Motor neuron (in vitro differentiated cells): ENCODE measurements around the gene ST8SIA6. TPM values are rescaled to one million over a fixed set of nuclear protein-coding genes. Genes with fewer than 3 reads are reported as not detected.

Source experiments
- ATAC-seq, 8 experiments: fragments of 200-7000 bp; cut with Tn5 transposase; replicated peaks in 6 of 8; 2 replicates each; pipeline ENCODE4 v1.8.0; 2021; ENCODE audit warnings: mild to moderate bottlenecking in 8 of 8, moderate library complexity in 8 of 8
- H3K27ac ChIP-seq, 2 donors: fragments of 250-450 bp; sonication (Bioruptor Pico); 2 replicates each; pipeline ENCODE4 v1.9.0; 2021; ENCODE audit warnings: antibody characterized with exemption in 2 of 2, mild to moderate bottlenecking in 2 of 2, moderate library complexity in 1 of 2
- H3K4me1 ChIP-seq, 2 donors: fragments of 250-450 bp; sonication (Bioruptor Pico); replicated peaks in 1 of 2; 2 replicates each; pipeline ENCODE4 v1.6.1; 2021; ENCODE audit warnings: antibody characterized with exemption in 2 of 2, mild to moderate bottlenecking in 2 of 2, moderate library complexity in 1 of 2
- H3K4me3 ChIP-seq, 5 donors: fragments of 250-450 bp; sonication (Bioruptor Pico); 2 replicates each; pipeline ENCODE4 v1.9.0; 2021; ENCODE audit warnings: antibody characterized with exemption in 5 of 5, mild to moderate bottlenecking in 5 of 5, moderate library complexity in 4 of 5
- WGBS, 10 experiments: fragments of 450-650 bp; shearing (Covaris generic); methylation state at CpG; one replicate each; pipeline ENCODE4 v1.0.0; 2022; 5-methylcytosine and 5-hydroxymethylcytosine counted together
- in situ Hi-C, 9 experiments: fragments of 400-800 bp; cut with MboI; loops; one replicate each; pipeline ENCODE4 v1.15.0; 2021; ENCODE audit warnings: low sequenced_read_pairs in 9 of 9, low pct_unique_long_range_greater_than_20kb in 2 of 9; ENCODE audit not compliant: unreplicated experiment in 9 of 9
- total RNA-seq, 8 experiments: library from RNA; unstranded; fragments of 300-600 nt; gene quantifications; 2 replicates each; pipeline versions ENCODE4 v1.2.3 to v1.2.4, GENCODE V29; 2022

The ST8SIA6 gene
- total RNA-seq, 8 experiments from 2014 or later = 0.14 to 4.5 (median 0.24) TPM; not detected in 1

DNA sequence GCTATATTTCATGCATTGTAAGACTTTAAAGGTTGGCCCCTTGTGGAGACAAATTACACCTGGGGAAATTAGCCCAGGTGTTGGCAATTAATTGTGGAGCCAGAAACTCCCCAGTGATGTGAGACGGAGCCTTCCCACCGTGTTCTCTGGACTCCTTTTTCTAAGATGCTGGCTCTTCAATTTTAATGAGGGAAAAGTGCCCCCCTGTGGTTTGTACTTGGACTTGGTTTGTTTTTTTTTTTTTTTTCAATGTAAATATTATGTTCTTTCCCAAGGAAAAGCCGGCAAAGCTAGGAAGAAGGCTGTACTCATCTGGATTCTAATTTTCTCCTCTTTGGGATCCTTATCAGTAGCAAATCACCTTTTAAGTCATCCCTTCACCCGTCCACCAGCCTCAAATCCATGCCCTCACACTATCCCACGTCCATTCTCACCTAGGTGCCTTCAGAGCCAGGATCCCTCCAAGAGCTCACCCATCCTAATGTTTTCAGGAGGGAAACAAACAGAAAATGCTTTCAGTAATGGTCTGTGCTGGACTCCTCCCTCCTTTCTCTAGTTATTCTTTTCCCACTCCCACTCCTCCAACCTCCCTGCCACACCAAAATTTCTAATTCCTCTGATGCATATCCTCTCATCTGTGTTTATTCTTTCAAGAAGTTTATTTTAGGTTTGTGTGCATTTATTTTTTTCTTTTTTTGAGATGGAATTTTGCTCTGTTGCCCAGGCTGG, 20.4 kb upstream of the ST8SIA6 start:
- H3K27ac ChIP-seq = no peak overlapping the region
- in situ Hi-C loops = no loop called here
- no peak overlapping the region for H3K4me3 ChIP-seq
- WGBS, 10 experiments = 0 to 90% (median 54%) methylated on average over 1 to 5 of the region's 5 CpGs
- ATAC-seq = peak in 2 of 8 experiments; percentile 63 to 65
- no peaks in the 10 kb centered on the region for H3K4me1 ChIP-seq

DNA sequence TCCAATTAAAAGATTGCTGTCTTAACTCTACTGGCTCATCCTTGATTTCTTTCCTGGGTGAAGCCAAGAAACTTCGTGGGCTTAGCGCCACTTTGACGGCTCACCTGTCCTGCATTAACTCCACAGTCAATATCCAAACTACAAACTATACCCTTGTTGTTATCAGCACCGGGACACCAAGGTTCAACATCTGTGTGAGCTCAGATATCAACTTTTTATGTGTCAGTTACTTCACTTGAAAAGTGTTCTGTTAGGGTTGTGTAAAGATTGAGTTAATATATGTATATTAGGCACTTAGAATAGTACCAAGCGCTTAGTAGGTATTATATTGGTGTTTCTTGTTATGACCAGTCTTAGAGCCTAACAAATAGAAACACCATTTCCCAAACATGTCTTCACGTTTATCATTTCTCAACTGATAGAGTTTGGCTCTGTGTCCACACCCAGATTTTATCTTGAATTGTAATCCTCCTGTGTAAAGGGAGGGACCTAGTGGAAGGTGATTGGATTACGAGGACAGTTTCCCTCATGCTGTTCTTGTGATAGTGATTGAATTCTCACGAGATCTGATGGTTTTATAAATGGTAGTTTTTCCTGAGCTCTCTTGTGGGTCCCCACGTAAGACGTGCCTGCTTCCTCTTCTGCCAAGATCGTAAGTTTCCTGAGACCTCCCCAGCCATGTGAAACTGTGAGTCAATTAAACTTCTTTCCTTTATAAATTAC, 19.0 kb upstream of the ST8SIA6 start:
- no peak for ATAC-seq

DNA sequence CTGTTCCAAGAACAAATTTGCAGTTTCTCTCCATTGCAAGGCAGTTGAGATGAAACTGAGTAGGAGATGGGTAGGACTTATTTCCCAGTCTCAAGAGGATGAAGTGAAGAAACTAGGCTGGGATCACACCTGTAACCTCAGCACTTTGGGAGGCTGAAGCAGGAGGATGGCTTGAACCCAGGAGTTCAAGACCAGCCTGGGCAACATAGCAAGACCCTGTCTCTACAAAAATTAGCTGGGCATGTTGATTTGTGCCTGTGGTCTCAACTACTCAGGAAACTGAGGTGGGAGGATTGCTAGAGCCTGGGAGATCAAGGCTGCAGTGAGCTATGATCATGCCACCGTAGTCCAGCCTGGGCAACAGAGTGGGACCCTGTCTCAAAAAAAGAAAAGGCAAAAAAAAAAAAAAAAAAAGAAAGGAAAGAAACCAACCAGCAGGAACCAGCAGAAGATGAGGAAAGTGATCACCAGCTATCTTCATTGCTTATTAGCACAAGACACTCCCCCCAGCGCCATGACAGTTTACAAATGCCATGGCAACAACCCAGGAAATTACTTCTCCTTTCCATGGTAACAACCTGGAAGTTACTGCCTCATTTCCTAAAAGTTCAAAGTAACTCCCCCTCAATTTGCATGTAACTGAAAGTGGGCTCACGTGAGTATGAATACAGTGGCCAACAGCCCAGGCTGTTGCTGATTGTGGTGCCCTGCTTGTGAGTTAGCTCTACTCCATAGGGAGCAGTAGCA, 18.3 kb upstream of the ST8SIA6 start:
- ATAC-seq = no peak
- in situ Hi-C loops = no loop called here
- Histone ChIP-seq H3K4me3 (no peak overlapping the region), H3K27ac (no peak overlapping the region), H3K4me1 (no peaks in the 10 kb centered on the region)
- WGBS, 10 experiments = 45 to 100% (median 85%) methylated on average over 1 to 3 of the region's 3 CpGs

More for the DNA sequence above, 19.0 kb upstream of the ST8SIA6 start:
- in situ Hi-C loops = no loop called here
- no peak overlapping the region for H3K27ac ChIP-seq
- H3K4me3 ChIP-seq = no peak overlapping the region
- WGBS, 10 experiments = 41 to 90% (median 74%) methylated on average over 2 to 11 of the region's 11 CpGs; no CpG with 5 or more reads in 2 of the 10 experiments
- no peaks in the 10 kb centered on the region for H3K4me1 ChIP-seq

DNA sequence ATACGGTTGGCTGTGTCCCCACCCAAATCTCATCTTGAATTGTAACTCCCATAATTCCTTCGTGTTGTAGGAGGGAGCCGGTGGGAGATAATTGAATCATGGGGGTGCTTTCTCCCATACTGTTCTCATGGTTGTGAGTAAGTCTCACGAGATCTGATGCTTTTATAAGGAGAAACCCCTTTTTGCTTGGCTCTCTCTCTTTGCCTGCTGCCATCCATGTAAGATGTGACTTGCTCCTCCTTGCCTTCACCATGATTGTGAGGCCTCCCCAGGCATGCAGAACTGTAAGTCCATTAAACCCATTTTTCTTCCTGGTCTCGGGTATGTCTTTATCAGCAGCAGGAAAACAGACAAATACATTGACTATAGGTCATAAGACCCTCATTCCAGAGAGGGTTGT, 15.9 kb upstream of the ST8SIA6 start:
- H3K4me3 ChIP-seq = no peak overlapping the region

DNA sequence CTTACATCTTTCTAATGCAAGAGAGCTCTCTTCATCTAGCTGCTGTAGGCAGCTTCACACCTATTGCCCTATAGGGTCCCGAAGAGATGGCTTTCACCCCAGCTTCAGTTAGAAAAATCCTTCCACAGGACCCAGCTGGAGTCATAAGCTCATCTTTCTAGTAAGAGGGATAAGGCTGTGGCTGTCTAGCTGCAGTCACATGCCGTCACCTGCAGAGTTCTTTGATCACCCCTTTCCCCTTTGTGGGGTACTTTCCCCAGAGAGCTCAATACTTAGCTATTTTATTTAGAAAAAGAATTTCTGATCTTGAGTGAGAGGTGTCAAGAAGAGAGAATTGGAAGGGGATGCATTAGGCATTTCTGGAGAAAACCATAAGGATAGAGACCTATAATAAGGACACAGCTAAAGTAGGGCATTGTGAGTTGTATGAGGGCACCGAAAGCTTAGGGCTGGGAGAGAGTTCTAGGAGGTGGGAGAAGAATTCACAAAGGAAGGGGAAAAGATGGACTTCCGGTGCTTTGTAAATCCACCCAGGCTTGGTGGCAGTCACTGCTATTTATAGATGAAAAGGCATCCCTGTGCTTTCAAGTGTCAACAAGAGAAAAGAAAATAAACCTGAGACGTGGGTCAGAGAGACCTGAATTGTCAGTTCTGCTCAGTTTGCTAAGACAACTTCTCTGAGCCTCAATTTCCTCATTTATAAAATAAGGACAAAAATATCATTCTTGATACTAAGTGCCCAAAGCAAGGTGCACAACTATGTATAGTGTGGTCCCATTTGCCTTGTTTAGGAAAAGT, 11.1 kb upstream of the ST8SIA6 start:
- Histone ChIP-seq H3K27ac (no peak overlapping the region), H3K4me1 (no peaks in the 10 kb centered on the region), H3K4me3 (no peak overlapping the region)
- WGBS, 10 experiments = 44 to 82% (median 66%) methylated on average over 2 to 4 of the region's 5 CpGs
- in situ Hi-C loops = no loop called here
- no peak for ATAC-seq

More for the DNA sequence above, 15.9 kb upstream of the ST8SIA6 start:
- in situ Hi-C loops = no loop called here
- ATAC-seq = no peak
- 29 to 100% (median 86%) methylated on average over 1 to 5 of the region's 5 CpGs; no CpG with 5 or more reads in 1 of the 10 experiments for WGBS, 10 experiments
- Histone ChIP-seq H3K27ac (no peak overlapping the region), H3K4me1 (no peaks in the 10 kb centered on the region)

DNA sequence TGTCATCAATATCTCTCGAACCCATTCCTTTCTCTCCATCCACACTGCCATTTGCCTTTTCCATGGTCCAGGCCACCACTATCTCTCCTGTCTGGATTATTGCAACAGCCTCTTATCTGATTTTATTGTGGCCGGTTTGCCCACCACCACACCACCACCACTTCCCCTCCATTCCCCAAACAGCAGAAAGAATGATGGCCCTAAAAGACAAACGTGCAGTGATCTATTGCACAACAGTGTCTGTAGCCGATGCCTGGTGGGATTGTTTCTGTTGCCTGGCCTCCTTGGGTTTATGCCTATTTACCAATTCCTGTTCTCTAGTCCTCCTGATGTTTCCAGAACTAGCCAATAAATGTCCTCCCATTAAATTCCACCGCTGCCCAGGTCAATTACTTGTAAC, 10.2 kb upstream of the ST8SIA6 start:
- Histone ChIP-seq H3K4me3 (no peak overlapping the region), H3K4me1 (no peaks in the 10 kb centered on the region), H3K27ac (no peak overlapping the region)
- in situ Hi-C loops = no loop called here
- WGBS, 10 experiments = 55 to 100% (median 73%) methylated on average over 1 to 4 of the region's 5 CpGs; no CpG with 5 or more reads in 2 of the 10 experiments
- ATAC-seq = no peak

DNA sequence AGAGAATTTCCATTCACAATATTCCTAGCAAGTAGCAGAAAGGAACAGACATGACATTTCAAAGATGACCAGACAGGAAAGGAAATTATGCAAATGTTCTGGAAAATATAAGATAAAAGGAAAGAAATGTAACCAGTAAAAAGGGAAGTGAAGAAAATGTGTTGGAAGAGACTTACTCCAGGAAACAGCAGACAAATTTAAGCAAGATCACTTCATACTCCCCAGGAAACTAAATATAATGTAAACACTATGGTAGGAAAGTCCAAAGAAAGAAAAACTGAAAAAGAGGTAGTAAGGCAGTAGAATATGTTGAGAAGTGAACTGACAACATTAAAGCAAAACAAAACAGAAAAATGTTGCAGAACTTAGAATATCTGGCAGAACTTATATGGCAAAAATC, 6.4 kb upstream of the ST8SIA6 start:
- H3K4me1 ChIP-seq = no peaks in the 10 kb centered on the region
- in situ Hi-C loops = no loop called here
- no peak overlapping the region for H3K27ac ChIP-seq
- no peak for ATAC-seq
- no peak overlapping the region for H3K4me3 ChIP-seq

DNA sequence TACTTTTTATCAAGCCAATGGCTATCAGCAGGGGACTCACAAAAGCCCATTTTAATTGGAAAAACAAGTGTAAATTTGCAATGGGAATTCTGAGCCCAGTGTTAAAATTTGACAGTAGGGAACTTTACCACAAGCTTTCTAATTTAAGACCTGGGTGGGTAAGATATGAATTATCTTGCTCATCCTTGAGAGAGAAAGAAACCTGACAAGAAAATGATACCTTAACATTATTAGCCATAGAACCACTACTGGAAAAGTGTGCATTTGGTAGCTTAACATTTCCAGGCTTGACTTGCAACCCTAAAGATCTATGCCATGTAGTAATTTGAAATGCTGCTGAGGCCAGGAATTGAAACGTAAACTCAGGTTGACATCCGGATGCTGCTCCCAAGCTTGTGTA, 2.7 kb upstream of the ST8SIA6 start:
- in situ Hi-C loops = no loop called here
- Histone ChIP-seq H3K4me3 (no peak overlapping the region), H3K27ac (no peak overlapping the region), H3K4me1 (peaks cover 0 to 4% of the 10 kb centered on the region in 2 donors)
- whole genome bisulfite sequencing, 10 experiments = 67 to 100% (median 82%) methylated on average over 1 to 2 of the region's 2 CpGs; no CpG with 5 or more reads in 4 of the 10 experiments
- ATAC-seq = no peak

DNA sequence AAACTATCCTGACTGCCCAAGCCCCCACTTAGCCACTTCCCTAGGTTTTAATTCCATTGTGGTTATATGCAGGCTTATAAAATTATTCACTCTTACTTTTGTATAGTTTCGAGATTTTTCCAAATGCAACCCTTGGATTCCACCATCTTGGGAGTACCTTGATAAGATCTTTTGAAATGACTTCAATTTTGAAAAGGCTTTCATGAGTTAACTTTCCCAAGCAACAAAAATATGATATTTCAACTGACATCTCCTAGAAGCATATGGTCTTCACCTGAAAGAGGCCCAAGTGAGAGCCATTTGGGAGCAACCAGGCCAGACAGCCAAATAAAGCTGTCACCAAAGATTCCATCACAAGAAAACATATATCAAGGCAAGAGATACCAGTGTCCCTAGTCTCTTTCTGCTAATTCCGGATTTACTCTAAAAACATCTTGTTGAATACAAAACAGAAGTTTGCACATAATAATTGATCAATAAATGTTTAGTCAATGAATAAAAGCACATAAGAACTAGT, 1.7 kb upstream of the ST8SIA6 start:
- ATAC-seq = no peak
- no peak overlapping the region for H3K27ac ChIP-seq
- peaks cover 0 to 4% of the 10 kb centered on the region in 2 donors for H3K4me1 ChIP-seq
- in situ Hi-C loops = no loop called here
- H3K4me3 ChIP-seq = no peak overlapping the region
- WGBS, 10 experiments = 40 to 100% (median 82%) methylated on average over 1 to 2 of the region's 2 CpGs; no CpG with 5 or more reads in 2 of the 10 experiments

DNA sequence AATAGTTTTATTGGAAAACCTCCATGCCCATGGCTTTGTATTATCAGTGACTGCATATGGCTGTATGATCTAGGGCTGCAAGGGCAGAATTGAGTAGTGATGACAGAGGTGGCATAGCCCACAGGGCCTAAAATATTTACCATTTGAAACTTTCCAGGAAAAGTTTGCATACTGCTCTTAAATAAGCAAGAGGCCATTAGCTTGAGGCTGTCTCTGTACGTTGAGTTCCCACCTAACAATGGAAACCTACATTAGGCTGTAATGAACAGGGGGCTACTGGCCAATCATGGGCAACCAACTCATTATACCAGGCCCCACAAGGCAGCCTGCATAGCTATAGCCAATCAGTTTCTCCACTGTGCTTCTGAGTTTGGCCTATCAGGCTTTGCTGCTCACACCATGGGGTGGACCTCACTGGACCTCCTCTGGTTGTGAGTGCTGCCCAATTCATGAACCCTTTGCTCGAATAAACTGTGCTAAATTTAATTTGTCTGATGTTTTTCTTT, 673 bp upstream of the ST8SIA6 start:
- WGBS, 10 experiments = 86 to 100% (median 94%) methylated on average over 1 to 2 of the region's 2 CpGs; no CpG with 5 or more reads in 6 of the 10 experiments
- H3K4me3 ChIP-seq = peak overlapping the region in 2 of 5 donors; percentile 40 to 86
- no peak for ATAC-seq

DNA sequence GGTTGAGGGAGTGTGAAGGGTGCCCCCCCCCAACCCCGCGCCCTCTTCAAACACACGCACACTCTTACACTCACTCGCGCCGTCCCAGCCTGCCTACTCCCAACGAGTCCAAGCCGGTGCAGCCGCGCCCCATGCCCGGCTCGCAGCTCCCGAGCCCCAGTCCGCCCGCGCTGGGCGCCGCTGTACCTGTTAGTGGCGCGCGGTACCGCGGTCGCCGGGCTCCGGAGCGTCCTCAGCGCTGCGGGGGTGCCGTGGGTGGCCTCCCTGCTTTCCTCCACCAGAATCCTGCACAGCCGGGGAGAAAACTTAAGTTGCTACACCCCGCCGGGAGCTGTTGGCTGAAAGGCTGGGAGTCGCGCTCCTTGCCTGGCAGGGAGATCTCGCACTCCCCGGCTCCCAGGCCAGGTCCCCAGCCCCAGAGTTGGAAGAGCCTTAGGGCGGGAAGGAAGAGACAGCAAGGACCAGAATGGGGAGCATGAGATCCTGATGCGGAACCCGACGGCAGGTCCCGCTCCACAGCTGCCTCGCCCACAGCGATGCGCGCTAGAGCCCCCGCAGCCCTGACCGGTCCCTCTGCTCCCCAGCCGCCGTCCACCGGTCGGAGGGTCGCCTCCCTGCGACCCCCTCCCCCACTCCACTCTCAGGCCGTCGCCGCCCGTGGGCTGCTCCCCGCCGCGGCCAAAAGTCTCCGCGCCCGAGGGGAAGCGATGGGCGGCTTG, 863 bp downstream of the ST8SIA6 start:
- peak overlapping the region; percentile 40 to 86 (median 50) for H3K4me3 ChIP-seq
- no peak overlapping the region for H3K27ac ChIP-seq
- 0 to 1% methylated on average over 2 to 15 of the region's 66 CpGs; no CpG with 5 or more reads in 8 of the 10 experiments for WGBS, 10 experiments
- in situ Hi-C loops = no loop called here
- ATAC-seq = peak; percentile 76 to 86 (median 78)
- peaks cover 0 to 4% of the 10 kb centered on the region in 2 donors for H3K4me1 ChIP-seq

More for the DNA sequence above, 673 bp upstream of the ST8SIA6 start:
- Histone ChIP-seq H3K4me1 (peaks cover 0 to 4% of the 10 kb centered on the region in 2 donors), H3K27ac (no peak overlapping the region)
- in situ Hi-C loops = no loop called here

DNA sequence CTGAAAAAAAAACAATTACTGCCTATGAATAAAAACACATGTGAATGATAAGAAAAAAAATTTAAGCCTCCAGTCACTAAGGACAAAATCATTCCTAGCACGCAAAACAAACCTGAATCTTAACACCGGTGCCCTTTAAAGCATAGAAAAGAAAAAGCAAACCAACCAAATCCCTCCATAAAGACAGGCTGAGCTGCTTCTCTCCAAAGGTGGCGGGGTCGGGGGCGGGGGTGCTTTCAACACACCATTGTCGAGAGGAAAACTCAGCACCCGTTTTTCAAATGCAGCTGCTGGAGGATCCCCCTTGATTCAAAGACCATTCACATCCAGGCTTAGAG, 1.4 kb downstream of the ST8SIA6 start:
- WGBS, 10 experiments = 0 to 51% (median 34%) methylated on average over 1 to 2 of the region's 7 CpGs; no CpG with 5 or more reads in 4 of the 10 experiments
- ATAC-seq = no peak
- peak overlapping the region; percentile 40 to 86 (median 50) for H3K4me3 ChIP-seq
- in situ Hi-C loops = no loop called here
- no peak overlapping the region for H3K27ac ChIP-seq
- H3K4me1 ChIP-seq = peaks cover 0 to 4% of the 10 kb centered on the region in 2 donors
